Memory B cell (primary cell): ENCODE data around the gene RHNO1.
"Not testable (repeated sequence)": the region's sequence is repeated elsewhere in the genome, so short reads cannot be mapped to it uniquely, and the experiment has no call there.

ENCODE experiments used
- ATAC-seq: fragments of 150-1000 bp; cut with Tn5 transposase; 2 replicates; pipeline ENCODE4 v1.10.0; 2021; ENCODE audit warnings: low read depth, mild to moderate bottlenecking, moderate library complexity
- DNase-seq, 2 donors: peaks; one replicate each; pipeline ENCODE4 v3.0.0; 2022; ENCODE audit warnings: low spot score in 2 of 2
- H3K27ac Mint-ChIP-seq: one replicate; pipeline ENCODE4 v1.8.0; 2022; ENCODE audit warnings: mild to moderate bottlenecking, moderate library complexity, mixed read lengths
- H3K27me3 Mint-ChIP-seq: one replicate; pipeline ENCODE4 v1.8.0; 2022; ENCODE audit warnings: mixed read lengths
- H3K36me3 Mint-ChIP-seq: one replicate; pipeline ENCODE4 v1.8.0; 2022; ENCODE audit warnings: mild to moderate bottlenecking, mixed read lengths
- H3K4me1 Mint-ChIP-seq: one replicate; pipeline ENCODE4 v1.8.0; 2022; ENCODE audit warnings: mixed read lengths
- H3K4me3 Mint-ChIP-seq: one replicate; pipeline ENCODE4 v1.8.0; 2022; ENCODE audit warnings: mild to moderate bottlenecking, moderate library complexity, mixed read lengths
- H3K9me3 Mint-ChIP-seq: one replicate; pipeline ENCODE4 v1.8.0; 2022; ENCODE audit warnings: mixed read lengths

RHNO1 gene

GRCh38 chr12:2853626-2854025 is 23.4 kb upstream of the RHNO1 start:
- Mint-ChIP-seq H3K27me3 (no peaks in the 10 kb centered on the region), H3K36me3 (peaks cover 7% of the 10 kb centered on the region), H3K4me3 (no peak overlapping the region), H3K4me1 (no peaks in the 10 kb centered on the region), H3K27ac (peak overlapping the region; percentile 53), H3K9me3 (no peaks in the 10 kb centered on the region)
- ATAC-seq (peak; percentile 35), DNase-seq (peak in 1 of 2 donors; percentile 28)

DNA sequence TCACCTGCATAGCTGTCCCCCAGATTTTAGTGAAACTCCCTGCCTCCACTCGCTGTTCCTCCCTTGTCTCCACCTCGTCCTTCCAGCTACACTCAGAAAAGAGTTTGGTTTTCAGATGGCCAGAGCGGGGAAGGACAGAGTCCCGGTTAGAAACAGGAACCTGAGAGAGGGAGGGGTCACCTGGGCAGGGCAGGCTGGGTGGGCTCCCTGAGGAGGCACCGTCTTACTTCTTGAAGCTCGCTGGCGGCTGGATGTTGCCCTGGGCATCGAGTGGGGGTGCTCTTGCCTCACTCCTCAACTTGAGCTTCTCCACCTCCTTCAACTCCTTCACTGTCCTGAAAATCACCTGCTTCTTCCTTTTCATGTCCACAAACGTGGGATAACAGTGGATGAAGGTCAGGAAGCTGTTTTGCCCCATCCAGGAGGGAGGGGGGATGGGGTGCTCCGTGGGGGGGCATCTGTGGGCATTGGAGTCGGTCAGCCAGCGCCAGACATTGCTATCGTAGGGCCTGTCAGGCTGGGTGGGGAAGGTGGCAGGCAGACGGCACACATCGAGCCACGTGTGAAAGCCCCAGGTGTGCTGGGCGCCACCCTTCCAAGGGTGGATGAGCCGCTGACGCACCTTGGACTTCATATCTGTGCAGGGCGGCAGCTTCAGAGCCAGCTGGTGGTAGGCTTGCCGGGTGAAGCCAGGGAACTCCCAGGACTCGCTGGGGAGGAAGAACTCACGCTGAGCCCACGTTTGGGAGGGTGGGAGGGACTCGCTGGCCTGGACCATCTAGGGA is 22.2 kb upstream of the RHNO1 start:
- ATAC-seq (no peak), DNase-seq (no peak)
- Mint-ChIP-seq H3K27me3 (no peaks in the 10 kb centered on the region), H3K36me3 (peaks cover 3% of the 10 kb centered on the region), H3K27ac (no peak overlapping the region), H3K4me1 (no peaks in the 10 kb centered on the region), H3K4me3 (no peak overlapping the region), H3K9me3 (no peaks in the 10 kb centered on the region)

DNA sequence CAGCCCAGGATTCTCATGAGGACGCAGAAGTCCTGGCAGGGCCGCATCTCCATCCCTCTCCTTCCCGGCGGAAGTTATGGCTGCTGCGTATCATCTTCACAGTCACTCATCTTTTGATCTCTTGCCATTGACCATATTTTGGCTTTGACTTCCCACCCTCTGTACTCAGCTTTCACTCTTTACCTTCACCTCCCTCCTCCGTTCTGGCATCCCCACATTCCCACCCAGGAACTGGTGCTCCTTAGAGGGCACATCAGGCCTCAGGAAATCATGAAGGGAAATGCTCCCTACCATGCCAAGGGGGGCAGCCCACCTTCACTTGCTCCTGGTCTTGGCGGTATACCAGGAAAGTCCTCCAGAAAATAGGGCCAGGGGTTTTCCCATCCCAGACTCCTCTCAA is 21.5 kb upstream of the RHNO1 start:
- DNase-seq (no peak), ATAC-seq (no peak)
- H3K27me3 Mint-ChIP-seq: no peaks in the 10 kb centered on the region
- H3K9me3 Mint-ChIP-seq: no peaks in the 10 kb centered on the region
- H3K36me3 Mint-ChIP-seq: peaks cover 6% of the 10 kb centered on the region
- no peak overlapping the region for H3K27ac Mint-ChIP-seq
- H3K4me1 Mint-ChIP-seq: no peaks in the 10 kb centered on the region
- H3K4me3 Mint-ChIP-seq: no peak overlapping the region

- H3K27ac Mint-ChIP-seq: no peak overlapping the region
- no peak for ATAC-seq
- H3K27me3 Mint-ChIP-seq: no peaks in the 10 kb centered on the region
- H3K4me1 Mint-ChIP-seq: no peaks in the 10 kb centered on the region
- H3K9me3 Mint-ChIP-seq: no peaks in the 10 kb centered on the region
- no peak for DNase-seq
- H3K4me3 Mint-ChIP-seq: no peak overlapping the region
- peaks cover 5% of the 10 kb centered on the region for H3K36me3 Mint-ChIP-seq
These were observed 21.0 kb upstream of the RHNO1 start for GRCh38 chr12:2856051-2856450.

DNA sequence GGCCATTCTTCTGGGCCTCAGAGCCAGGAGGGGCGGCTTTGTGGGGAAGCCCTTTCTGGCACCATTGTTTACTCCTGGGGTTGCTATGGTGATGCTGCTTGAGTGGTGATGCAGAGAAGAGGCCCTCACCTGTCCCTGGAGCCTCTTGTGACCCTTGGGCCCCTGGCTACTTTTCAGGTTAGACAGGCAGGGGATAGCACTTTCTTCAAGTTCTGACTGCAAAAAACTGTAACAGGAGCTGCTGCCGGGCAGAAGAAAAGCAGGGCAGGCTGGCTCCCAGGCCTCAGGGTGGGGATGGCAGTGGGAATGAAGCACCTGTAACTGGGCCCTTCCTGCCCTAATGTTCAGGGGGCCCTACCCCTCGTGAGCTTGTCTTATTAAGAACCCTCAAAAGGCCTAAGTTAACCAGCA is 20.0 kb upstream of the RHNO1 start, which contains the start of gene TEX52:
Gene TEX52, minus strand, starts transcription at position 19 of the 411 bp plus-strand sequence. Its CDS starts 13 bp downstream, at position 6.
- Mint-ChIP-seq H3K9me3 (no peaks in the 10 kb centered on the region), H3K36me3 (peaks cover 4% of the 10 kb centered on the region), H3K4me1 (no peaks in the 10 kb centered on the region), H3K27ac (no peak within 1 kb of the TSS), H3K27me3 (no peaks in the 10 kb centered on the region), H3K4me3 (no peak within 1 kb of the TSS)
- no peak for ATAC-seq
- no peak for DNase-seq

DNA sequence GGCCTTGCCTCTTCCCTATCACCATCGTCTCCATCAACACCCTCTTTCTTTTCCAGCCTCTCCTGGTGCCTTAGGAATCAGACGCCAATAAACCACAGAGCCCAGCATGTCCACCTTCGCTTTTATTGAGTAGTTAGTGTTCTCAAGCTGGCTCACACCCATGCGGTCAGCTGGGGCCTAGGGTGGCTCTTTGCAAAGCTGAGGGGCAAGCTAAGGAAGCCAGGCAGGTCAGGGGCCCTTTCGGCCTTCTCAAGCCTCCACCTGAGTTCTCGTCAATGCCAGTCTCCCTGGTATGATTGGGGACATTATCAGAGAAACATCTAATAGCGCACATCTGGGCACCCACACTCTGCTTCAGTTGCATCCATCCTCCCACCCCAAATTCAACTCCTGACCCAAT is 19.4 kb upstream of the RHNO1 start:
- Mint-ChIP-seq H3K27ac (no peak overlapping the region), H3K27me3 (no peaks in the 10 kb centered on the region), H3K4me3 (no peak overlapping the region), H3K9me3 (no peaks in the 10 kb centered on the region), H3K4me1 (no peaks in the 10 kb centered on the region), H3K36me3 (peaks cover 4% of the 10 kb centered on the region)
- DNase-seq: no peak
- ATAC-seq: no peak

GRCh38 chr12:2858334-2858733 is 18.7 kb upstream of the RHNO1 start:
- H3K9me3 Mint-ChIP-seq: no peaks in the 10 kb centered on the region

GRCh38 chr12:2858944-2859421 is 18.0 kb upstream of the RHNO1 start:
- Mint-ChIP-seq H3K27me3 (no peaks in the 10 kb centered on the region), H3K9me3 (no peaks in the 10 kb centered on the region), H3K27ac (no peak overlapping the region), H3K36me3 (peaks cover 6% of the 10 kb centered on the region), H3K4me3 (no peak overlapping the region), H3K4me1 (no peaks in the 10 kb centered on the region)
- ATAC-seq: no peak
- DNase-seq: no peak

More at GRCh38 chr12:2858334-2858733, 18.7 kb upstream of the RHNO1 start:
- Mint-ChIP-seq H3K4me3 (no peak overlapping the region), H3K36me3 (peaks cover 4% of the 10 kb centered on the region), H3K27ac (no peak overlapping the region), H3K27me3 (no peaks in the 10 kb centered on the region), H3K4me1 (no peaks in the 10 kb centered on the region)
- DNase-seq: no peak
- ATAC-seq: no peak

GRCh38 chr12:2860170-2860569 is 16.9 kb upstream of the RHNO1 start:
- no peaks in the 10 kb centered on the region for H3K9me3 Mint-ChIP-seq
- H3K27ac Mint-ChIP-seq: no peak overlapping the region
- H3K27me3 Mint-ChIP-seq: no peaks in the 10 kb centered on the region
- DNase-seq: no peak
- peaks cover 9% of the 10 kb centered on the region for H3K36me3 Mint-ChIP-seq
- H3K4me1 Mint-ChIP-seq: no peaks in the 10 kb centered on the region
- H3K4me3 Mint-ChIP-seq: no peak overlapping the region
- no peak for ATAC-seq

DNA sequence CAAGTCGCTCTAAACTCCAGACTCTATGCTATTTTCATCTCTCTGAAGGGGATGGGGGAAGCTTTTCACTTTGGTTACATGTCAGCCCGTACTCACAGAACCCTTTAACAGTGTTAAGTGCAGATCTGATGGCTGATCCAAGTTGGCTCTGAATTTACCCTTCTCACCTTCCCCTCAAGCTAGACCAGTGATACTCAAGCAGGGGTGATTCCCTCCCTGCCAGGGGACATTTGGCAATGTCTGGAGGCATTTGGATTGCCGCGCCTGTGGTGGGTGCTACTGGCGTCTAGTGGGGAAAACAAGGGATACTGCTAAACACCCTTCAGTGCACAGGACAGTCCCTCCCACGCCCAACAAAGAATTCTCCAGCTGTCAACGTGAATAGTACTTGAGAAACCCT is 14.1 kb upstream of the RHNO1 start:
- Mint-ChIP-seq H3K27me3 (no peaks in the 10 kb centered on the region), H3K4me3 (no peak overlapping the region), H3K4me1 (no peaks in the 10 kb centered on the region), H3K27ac (no peak overlapping the region), H3K36me3 (peaks cover 7% of the 10 kb centered on the region), H3K9me3 (no peaks in the 10 kb centered on the region)
- DNase-seq (no peak), ATAC-seq (no peak)

- not testable (repeated sequence) for H3K27ac Mint-ChIP-seq, H3K4me1 Mint-ChIP-seq, H3K4me3 Mint-ChIP-seq, ATAC-seq, H3K36me3 Mint-ChIP-seq, H3K27me3 Mint-ChIP-seq, H3K9me3 Mint-ChIP-seq, DNase-seq
These were observed 13.6 kb upstream of the RHNO1 start for GRCh38 chr12:2863402-2863801.

- ATAC-seq (no peak), DNase-seq (no peak)
- H3K27me3 Mint-ChIP-seq: no peaks in the 10 kb centered on the region
- H3K9me3 Mint-ChIP-seq: no peaks in the 10 kb centered on the region
- H3K4me3 Mint-ChIP-seq: no peak overlapping the region
- H3K4me1 Mint-ChIP-seq: no peaks in the 10 kb centered on the region
- H3K27ac Mint-ChIP-seq: no peak overlapping the region
- peaks cover 7% of the 10 kb centered on the region for H3K36me3 Mint-ChIP-seq
These were observed 12.8 kb upstream of the RHNO1 start for GRCh38 chr12:2864198-2864597.

- not testable (repeated sequence) for DNase-seq, H3K4me3 Mint-ChIP-seq, H3K4me1 Mint-ChIP-seq, H3K36me3 Mint-ChIP-seq, H3K27ac Mint-ChIP-seq, ATAC-seq, H3K9me3 Mint-ChIP-seq, H3K27me3 Mint-ChIP-seq
These were observed 7.9 kb upstream of the RHNO1 start for GRCh38 chr12:2868986-2869632.

DNA sequence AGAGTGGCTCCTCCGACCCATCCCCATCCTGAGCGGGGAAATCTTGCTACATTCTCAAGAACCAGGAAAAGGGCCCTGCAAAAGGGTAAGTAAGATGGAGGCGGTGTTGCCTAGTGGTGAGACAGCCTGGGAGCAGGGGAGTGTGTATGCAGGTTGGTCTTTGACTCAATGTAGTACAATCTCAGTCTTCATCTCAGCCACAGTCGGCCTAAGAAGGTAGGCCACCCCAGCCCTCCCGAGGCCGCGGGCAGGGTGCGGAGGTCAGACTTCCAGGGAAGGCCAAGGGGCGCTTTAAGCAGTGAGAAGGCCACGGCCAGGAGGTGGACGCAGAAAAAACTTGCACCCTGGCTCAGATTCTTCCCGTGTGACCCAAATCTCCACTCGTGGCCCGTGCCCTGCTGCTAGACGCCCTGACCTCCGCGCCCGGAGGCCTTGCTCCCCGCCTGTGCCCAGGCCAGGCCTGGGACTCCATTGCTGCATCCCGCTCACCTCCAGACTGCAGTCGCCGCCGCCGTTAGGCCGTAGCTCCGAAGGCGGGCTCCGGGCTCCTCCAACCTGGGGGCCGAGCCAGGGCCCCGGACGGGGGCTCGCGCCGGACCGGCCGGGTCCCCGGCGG is 484 bp upstream of the RHNO1 start:
- DNase-seq: no peak
- peaks cover 5% of the 10 kb centered on the region for H3K36me3 Mint-ChIP-seq
- no peaks in the 10 kb centered on the region for H3K9me3 Mint-ChIP-seq
- peak overlapping the region; percentile 90 for H3K27ac Mint-ChIP-seq
- peak; percentile 34 for ATAC-seq
- H3K4me3 Mint-ChIP-seq: peak overlapping the region; percentile 79
- H3K4me1 Mint-ChIP-seq: peaks cover 17% of the 10 kb centered on the region
- H3K27me3 Mint-ChIP-seq: no peaks in the 10 kb centered on the region
